Esophagus muscularis mucosa (tissue), 4 donors: Measurements from ENCODE around the gene NBPF14.
"Not testable (repeated sequence)": the region's sequence is repeated elsewhere in the genome, so short reads cannot be mapped to it uniquely, and the experiment has no call there.

Experiments
- CTCF ChIP-seq, 3 experiments: fragments of 200-600 bp in 2 of 3; fragments of 450-650 bp in 1 of 3; sonication (generic) in 2 of 3; IDR thresholded peaks; one replicate each; pipeline ENCODE4 v1.5.1; 2017 to 2019; ENCODE audit warnings: antibody characterized with exemption in 3 of 3, mild to moderate bottlenecking in 2 of 3, moderate library complexity in 1 of 3
- EP300 ChIP-seq: sonication (generic); formaldehyde crosslinking; IDR thresholded peaks from one replicate; pipeline ENCODE4 v1.6.1; 2017; ENCODE audit warnings: antibody characterized with exemption
- POLR2A ChIP-seq: fragments of 450-650 bp; IDR thresholded peaks from one replicate; pipeline ENCODE4 v1.6.1; 2017; ENCODE audit warnings: antibody characterized with exemption, moderate library complexity, mild to moderate bottlenecking, low read depth
- POLR2AphosphoS5 ChIP-seq, 2 donors: sonication (generic); formaldehyde crosslinking; IDR thresholded peaks; one replicate each; pipeline ENCODE4 v1.6.1; 2017; ENCODE audit warnings: antibody characterized with exemption in 2 of 2

DNA sequence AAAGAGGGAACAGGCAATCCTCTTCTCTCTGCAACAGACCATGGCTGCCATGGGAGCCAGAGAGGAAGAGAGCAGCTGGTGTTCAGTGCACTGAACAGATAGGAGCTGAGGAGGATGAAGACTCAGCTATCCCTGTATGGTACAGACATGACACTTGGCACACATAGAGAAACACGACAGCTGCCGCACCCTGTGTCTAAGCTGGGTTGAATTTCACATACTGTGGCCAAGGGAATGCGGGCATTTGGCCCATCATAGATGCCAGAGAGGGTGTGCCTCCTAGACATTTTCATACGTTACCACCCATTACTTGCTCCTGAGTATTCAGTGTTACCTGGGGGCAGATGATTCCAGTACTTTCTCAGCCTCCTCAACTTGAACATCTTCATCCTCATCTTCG is 4.7 kb downstream of the NBPF14 start:
- not testable (repeated sequence) for TF ChIP-seq CTCF (IDR thresholded peaks at IDR 0.05); POLR2AphosphoS5 (IDR thresholded peaks at IDR 0.05); POLR2A; EP300
